ENCODE data around the gene EVPL. TPM values are rescaled to one million over a fixed set of nuclear protein-coding genes. Genes with fewer than 3 reads are reported as not detected.

The EVPL gene
- total RNA-seq, 2 experiments from 2014 or later: 0.16 to 0.34 TPM

DNA sequence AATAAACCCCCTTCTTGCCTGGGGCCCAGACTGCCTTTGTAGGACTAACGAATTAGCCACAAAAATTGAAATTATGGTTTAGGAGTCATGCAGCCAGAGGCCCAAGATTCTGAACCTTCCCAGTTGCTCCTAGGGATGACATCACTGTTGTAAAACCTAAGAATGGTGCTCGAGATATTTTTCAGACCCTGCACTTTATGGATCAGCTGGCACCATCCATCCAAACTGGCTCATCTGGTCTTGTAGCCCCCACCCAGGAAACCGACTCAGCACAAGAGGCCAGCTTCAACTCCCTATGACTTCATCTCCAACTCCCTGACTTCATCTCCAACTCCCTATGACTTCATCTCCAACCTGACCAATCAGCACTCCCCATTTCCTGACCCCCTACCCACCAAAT lies 10.9 kb upstream of the EVPL start:
- ChIA-PET POLR2A (interaction anchor here (0.6 kb wide), 1 partner anchor 8 kb away, joined by 3 read pairs; no protein-coding TSS in a partner anchor), CTCF (interaction anchor here (0.7 to 1.3 kb wide), 4 partner anchors 14 to 242 kb away, joined by 3 to 6 read pairs (median 3); no protein-coding TSS in a partner anchor)
- peaks cover 28% of the 10 kb centered on the region for H3K36me3 Mint-ChIP-seq (ENCODE audit: low read depth)

DNA sequence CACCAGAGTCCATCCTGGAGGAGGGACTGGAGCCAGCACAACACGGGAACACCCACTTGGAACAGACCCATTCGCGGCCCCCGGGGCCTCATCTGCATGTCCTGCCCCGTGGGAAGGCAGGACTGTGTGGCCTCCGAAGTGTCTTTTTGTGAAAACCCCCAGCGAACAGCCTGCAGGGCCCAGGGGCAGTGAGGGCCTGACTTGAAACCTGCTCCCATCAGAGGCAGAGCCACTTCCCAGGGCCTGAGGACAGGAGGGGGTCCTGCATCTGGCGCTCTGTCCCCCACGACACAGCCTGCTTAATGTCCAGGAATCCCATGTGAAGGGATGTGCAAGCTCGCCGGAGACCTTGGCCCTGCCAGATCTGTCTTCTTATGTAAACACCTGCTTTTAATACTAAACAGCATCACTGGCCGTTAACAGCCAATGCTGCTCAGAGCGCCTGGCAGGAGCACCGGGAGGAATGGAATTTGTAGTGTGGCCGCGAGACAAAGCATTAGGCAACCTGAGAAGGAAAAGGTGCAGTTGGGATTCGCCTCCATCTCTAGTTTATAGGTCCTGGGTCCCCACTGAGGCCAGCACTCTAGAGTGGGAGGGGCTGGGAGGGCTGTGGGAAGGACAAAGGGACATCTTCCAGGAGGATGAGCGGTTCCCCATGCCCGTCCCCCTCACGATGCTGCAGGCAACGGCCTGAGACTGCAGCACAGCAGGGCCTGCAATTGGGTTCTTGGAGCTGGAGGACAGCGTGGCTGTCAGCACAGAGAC lies 9.6 kb upstream of the EVPL start:
- ATAC-seq: no peak

More for the DNA sequence above, 10.9 kb upstream of the EVPL start:
- peak overlapping the region; percentile 35 for H3K27ac Mint-ChIP-seq
- intact Hi-C loops (cut with micrococcal nuclease): no loop called here
- DNase-seq: no peak
- no peaks in the 10 kb centered on the region for H3K9me3 Mint-ChIP-seq
- H3K4me1 Mint-ChIP-seq (ENCODE audit: low read depth): peaks cover 17% of the 10 kb centered on the region
- TF ChIP-seq, protein P1, sequence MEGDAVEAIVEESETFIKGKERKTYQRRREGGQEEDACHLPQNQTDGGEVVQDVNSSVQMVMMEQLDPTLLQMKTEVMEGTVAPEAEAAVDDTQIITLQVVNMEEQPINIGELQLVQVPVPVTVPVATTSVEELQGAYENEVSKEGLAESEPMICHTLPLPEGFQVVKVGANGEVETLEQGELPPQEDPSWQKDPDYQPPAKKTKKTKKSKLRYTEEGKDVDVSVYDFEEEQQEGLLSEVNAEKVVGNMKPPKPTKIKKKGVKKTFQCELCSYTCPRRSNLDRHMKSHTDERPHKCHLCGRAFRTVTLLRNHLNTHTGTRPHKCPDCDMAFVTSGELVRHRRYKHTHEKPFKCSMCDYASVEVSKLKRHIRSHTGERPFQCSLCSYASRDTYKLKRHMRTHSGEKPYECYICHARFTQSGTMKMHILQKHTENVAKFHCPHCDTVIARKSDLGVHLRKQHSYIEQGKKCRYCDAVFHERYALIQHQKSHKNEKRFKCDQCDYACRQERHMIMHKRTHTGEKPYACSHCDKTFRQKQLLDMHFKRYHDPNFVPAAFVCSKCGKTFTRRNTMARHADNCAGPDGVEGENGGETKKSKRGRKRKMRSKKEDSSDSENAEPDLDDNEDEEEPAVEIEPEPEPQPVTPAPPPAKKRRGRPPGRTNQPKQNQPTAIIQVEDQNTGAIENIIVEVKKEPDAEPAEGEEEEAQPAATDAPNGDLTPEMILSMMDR (IDR thresholded peaks at IDR 0.05): no peak
- no peak overlapping the region for H3K4me3 Mint-ChIP-seq
- H3K27me3 Mint-ChIP-seq: no peaks in the 10 kb centered on the region
- no peak for ATAC-seq

DNA sequence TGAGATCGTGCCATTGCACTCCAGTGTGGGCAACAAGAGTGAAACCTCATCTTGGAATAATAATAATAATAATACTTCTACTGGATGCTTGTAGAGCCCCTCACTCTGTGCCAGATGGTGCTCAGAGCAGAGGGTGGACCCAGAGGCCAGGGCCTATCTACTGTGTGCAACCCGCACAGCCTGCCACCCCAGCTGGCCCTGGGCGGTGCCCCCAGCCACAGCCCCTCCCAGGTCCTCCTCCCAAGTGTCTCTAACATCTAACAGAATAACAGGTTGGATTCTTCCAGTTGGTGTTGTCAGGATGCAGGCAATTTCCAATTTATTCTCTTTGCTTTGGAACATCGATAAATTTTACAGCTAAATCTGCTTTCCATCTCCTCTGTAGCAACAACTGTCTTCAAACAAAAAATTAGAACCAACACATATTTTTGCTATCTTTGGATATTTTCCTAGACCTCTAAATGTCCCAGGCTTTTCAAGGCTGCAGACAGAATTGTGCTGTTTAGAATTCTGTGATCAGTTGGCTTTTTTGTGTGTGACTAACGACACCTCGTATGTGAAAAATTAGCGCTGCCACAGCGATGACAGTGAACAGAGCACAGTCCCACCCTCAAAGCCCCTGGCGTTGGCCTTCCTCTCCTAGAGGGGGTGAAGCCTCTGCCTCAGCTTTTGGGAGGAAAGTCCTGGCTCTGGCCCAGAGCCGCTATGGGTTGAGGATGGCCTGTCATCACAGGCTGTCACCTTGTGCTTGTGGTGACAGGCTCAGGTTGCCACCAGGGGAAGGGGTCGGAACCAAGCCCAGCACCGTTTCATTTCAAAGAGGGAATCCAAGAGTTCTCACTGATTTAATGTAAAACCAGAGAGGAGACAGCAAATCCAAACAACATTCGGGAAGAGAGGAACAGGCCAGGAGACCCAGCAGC lies 7.6 kb upstream of the EVPL start:
- TF ChIP-seq, protein P1 (IDR thresholded peaks at IDR 0.05): no peak
- DNase-seq: no peak
- intact Hi-C loops (cut with micrococcal nuclease): no loop called here
- H3K4me3 Mint-ChIP-seq: no peak overlapping the region
- ChIA-PET CTCF (interaction anchor here (0.5 to 2.6 kb wide), 6 partner anchors 12 to 433 kb away, joined by 3 to 10 read pairs (median 4); partner anchors contain the start of gene CDK3), POLR2A (interaction anchor here (0.7 to 1.0 kb wide), 3 partner anchors 8 to 14 kb away, joined by 3 read pairs; no protein-coding TSS in a partner anchor)
- H3K36me3 Mint-ChIP-seq (ENCODE audit: low read depth): peaks cover 18% of the 10 kb centered on the region
- H3K4me1 Mint-ChIP-seq (ENCODE audit: low read depth): peaks cover 24% of the 10 kb centered on the region
- no peak for ATAC-seq
- no peak overlapping the region for H3K27ac Mint-ChIP-seq
- no peaks in the 10 kb centered on the region for H3K27me3 Mint-ChIP-seq
- no peaks in the 10 kb centered on the region for H3K9me3 Mint-ChIP-seq

More for the DNA sequence above, 9.6 kb upstream of the EVPL start:
- Mint-ChIP-seq H3K4me1 (ENCODE audit: low read depth) (peaks cover 17% of the 10 kb centered on the region), H3K27me3 (no peaks in the 10 kb centered on the region), H3K36me3 (ENCODE audit: low read depth) (peaks cover 23% of the 10 kb centered on the region), H3K27ac (no peak overlapping the region), H3K9me3 (no peaks in the 10 kb centered on the region), H3K4me3 (no peak overlapping the region)
- POLR2A ChIA-PET: interaction anchor here (1.3 kb wide), 1 partner anchor 20 kb away, joined by 4 read pairs; no protein-coding TSS in a partner anchor
- DNase-seq: no peak
- TF ChIP-seq, protein P1 (IDR thresholded peaks at IDR 0.05): no peak
- CTCF ChIA-PET: interaction anchor here (1.1 to 1.4 kb wide), 3 partner anchors 23 to 243 kb away, joined by 3 to 6 read pairs (median 3); no protein-coding TSS in a partner anchor
- intact Hi-C loops (cut with micrococcal nuclease): no loop called here

DNA sequence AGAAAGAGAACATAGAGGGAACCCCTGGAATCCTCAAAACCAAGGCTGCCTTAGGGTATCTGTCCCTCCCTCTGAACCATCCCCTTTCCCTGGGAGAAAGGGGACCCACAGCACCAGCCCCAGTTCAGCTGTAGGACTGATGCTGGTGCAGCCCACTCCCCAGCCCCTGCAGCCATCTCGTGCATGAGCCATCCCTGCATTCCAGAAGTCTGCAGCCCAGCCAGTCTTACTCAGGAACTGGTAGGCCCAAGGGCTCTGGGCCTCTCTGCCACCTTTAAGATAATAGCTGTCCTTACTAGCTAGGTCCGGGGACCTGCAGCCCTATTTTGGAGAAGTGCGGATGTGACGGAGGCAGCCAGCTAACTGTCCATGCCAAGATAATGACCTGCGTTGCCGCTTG lies 6.0 kb upstream of the EVPL start:
- ChIA-PET POLR2A (interaction anchor here (0.5 kb wide), 1 partner anchor 33 kb away, joined by 3 read pairs; no protein-coding TSS in a partner anchor), CTCF (interaction anchor here (0.8 to 2.6 kb wide), 6 partner anchors 14 to 246 kb away, joined by 3 to 10 read pairs (median 4); partner anchors contain the start of gene CDK3)
- Mint-ChIP-seq H3K4me1 (ENCODE audit: low read depth) (peaks cover 36% of the 10 kb centered on the region), H3K9me3 (no peaks in the 10 kb centered on the region), H3K27ac (no peak overlapping the region), H3K27me3 (no peaks in the 10 kb centered on the region), H3K36me3 (ENCODE audit: low read depth) (peaks cover 9% of the 10 kb centered on the region), H3K4me3 (no peak overlapping the region)
- intact Hi-C loops (cut with micrococcal nuclease): no loop called here
- ATAC-seq (no peak), DNase-seq (no peak)
- TF ChIP-seq, protein P1 (IDR thresholded peaks at IDR 0.05): no peak

All from activated CD8-positive, alpha-beta T cell treated with anti-CD3 and anti-CD28 coated beads for 36 hours (primary cell).